Measurements from ENCODE around the gene RDH13.

DNA sequence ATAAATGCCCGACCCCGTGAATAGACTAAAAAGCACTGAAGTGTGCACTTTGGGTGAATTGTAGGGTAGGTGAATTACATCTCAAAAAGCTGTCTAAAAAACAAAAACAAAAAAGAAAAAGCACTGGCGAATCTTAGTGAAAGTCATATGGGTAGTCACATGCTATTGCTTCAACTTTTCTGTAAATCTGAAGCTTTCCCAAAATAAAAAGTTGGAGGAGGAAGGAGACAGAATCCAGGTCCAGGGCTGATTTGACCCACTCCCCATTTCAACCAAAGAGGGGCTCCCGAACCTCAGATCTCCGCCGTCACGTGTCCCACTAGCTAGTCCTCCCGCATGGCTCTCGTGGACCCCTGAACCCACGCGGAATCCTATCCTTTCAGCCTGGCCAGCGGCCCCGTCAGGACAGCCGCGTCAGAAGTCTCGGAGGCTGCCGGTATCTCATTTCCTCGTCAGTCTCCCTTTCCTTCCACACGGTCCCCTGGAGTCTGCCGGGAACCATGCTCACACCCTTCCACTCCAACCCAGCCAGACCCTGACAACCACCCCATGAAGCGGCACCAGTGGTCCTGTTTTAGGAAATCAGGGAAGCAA, 48.4 kb upstream of the RDH13 start:
- TF ChIP-seq GATA2 (IDR thresholded peaks at IDR 0.05; ENCODE audit: low read depth, low read length) (no peak), GATA3 (IDR thresholded peaks at IDR 0.05; ENCODE audit: low read depth, low read length) (no peak)
